ENCODE measurements around the gene TAF6.

DNA sequence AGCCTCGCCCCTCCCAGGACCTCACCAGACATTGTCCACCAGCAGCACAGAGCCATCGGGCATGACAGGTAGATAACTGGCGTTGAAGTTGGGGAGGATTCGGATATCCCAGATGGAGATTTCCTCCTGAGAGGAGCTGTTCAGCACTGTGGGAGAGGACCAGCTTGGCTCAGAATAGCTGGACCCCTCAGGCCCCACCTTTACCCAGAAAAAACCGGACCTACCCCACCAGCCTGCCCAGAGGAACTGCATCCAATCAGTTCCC lies 37.8 kb upstream of the TAF6 start:
- TF ChIP-seq, protein P1, sequence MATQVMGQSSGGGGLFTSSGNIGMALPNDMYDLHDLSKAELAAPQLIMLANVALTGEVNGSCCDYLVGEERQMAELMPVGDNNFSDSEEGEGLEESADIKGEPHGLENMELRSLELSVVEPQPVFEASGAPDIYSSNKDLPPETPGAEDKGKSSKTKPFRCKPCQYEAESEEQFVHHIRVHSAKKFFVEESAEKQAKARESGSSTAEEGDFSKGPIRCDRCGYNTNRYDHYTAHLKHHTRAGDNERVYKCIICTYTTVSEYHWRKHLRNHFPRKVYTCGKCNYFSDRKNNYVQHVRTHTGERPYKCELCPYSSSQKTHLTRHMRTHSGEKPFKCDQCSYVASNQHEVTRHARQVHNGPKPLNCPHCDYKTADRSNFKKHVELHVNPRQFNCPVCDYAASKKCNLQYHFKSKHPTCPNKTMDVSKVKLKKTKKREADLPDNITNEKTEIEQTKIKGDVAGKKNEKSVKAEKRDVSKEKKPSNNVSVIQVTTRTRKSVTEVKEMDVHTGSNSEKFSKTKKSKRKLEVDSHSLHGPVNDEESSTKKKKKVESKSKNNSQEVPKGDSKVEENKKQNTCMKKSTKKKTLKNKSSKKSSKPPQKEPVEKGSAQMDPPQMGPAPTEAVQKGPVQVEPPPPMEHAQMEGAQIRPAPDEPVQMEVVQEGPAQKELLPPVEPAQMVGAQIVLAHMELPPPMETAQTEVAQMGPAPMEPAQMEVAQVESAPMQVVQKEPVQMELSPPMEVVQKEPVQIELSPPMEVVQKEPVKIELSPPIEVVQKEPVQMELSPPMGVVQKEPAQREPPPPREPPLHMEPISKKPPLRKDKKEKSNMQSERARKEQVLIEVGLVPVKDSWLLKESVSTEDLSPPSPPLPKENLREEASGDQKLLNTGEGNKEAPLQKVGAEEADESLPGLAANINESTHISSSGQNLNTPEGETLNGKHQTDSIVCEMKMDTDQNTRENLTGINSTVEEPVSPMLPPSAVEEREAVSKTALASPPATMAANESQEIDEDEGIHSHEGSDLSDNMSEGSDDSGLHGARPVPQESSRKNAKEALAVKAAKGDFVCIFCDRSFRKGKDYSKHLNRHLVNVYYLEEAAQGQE (IDR thresholded peaks at IDR 0.05; ENCODE audit: insufficient replicate concordance, low read depth): peak; percentile 39
- TF ChIP-seq, protein P2, sequence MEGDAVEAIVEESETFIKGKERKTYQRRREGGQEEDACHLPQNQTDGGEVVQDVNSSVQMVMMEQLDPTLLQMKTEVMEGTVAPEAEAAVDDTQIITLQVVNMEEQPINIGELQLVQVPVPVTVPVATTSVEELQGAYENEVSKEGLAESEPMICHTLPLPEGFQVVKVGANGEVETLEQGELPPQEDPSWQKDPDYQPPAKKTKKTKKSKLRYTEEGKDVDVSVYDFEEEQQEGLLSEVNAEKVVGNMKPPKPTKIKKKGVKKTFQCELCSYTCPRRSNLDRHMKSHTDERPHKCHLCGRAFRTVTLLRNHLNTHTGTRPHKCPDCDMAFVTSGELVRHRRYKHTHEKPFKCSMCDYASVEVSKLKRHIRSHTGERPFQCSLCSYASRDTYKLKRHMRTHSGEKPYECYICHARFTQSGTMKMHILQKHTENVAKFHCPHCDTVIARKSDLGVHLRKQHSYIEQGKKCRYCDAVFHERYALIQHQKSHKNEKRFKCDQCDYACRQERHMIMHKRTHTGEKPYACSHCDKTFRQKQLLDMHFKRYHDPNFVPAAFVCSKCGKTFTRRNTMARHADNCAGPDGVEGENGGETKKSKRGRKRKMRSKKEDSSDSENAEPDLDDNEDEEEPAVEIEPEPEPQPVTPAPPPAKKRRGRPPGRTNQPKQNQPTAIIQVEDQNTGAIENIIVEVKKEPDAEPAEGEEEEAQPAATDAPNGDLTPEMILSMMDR (IDR thresholded peaks at IDR 0.05; ENCODE audit: insufficient read depth, low read length): no peak
- TF ChIP-seq GABPA (IDR thresholded peaks at IDR 0.05; ENCODE audit: low read depth) (no peak), SPI1 (IDR thresholded peaks at IDR 0.05; ENCODE audit: borderline replicate concordance, low read depth) (no peak), POLR2AphosphoS5 (IDR thresholded peaks at IDR 0.05; ENCODE audit: low read depth) (no peak)

Measured in HL-60 (cell line).